ENCODE measurements around the gene HEXD.

The HEXD gene

DNA sequence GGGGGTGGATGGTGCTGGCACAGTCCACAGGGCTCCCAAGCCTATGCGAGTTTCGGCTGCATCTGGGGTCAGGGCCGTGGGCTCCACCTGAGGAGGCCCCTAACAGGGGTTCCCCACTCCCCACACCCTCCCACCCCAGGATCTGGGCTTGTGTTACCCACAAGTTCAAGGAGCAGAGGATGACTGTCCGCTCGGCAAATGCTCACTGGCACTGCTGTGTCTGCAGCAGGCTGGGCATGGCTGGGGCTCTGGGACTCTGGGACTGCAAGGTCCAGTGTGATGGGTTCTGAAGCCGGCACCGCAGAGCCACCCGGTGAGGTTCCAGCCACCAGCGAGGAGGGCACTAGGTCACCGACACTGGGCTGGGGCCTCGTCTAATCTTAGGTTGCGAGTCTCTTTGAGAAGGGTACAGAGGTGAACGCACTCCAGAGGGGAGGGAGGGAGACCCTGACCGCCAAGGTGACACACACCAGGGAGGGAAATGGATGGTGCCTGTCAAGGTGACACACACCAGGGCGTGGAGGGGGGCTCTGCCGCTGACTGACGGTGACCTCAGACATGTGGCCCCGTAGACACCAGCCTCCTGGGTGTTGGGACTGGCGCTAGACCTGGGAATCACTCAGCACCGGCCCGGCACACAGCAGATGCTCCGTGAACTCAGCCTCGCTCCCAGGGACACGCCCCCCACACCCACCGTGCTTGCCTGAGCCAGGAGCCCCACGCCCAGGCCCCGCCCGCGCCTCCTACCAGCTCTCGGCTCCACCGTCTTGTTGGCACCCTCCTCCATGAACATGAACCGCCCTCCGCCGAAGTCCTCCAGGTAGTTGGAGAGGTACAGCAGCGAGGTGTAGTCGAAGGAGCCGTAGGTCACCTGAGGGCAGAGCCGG is 20.5 kb upstream of the HEXD start:
- TF ChIP-seq EP300 (IDR thresholded peaks at IDR 0.05; ENCODE audit: borderline replicate concordance) (no peak), NFIC (IDR thresholded peaks at IDR 0.05) (no peak), FOXM1 (IDR thresholded peaks at IDR 0.05; ENCODE audit: borderline replicate concordance, low read depth) (no peak), REST (IDR thresholded peaks at IDR 0.05; ENCODE audit: low read depth) (no peak), CEBPB (IDR thresholded peaks at IDR 0.05) (no peak), YY1 (IDR thresholded peaks at IDR 0.05; ENCODE audit: low read depth) (no peak), TAF1 (IDR thresholded peaks at IDR 0.05; ENCODE audit: low read depth) (no peak), TEAD4 (IDR thresholded peaks at IDR 0.05) (no peak), RAD21 (IDR thresholded peaks at IDR 0.05; ENCODE audit: low read depth) (no peak), EGR1 (IDR thresholded peaks at IDR 0.05) (no peak), CREB1 (IDR thresholded peaks at IDR 0.05; ENCODE audit: low read depth) (no peak), TCF12 (IDR thresholded peaks at IDR 0.05; ENCODE audit: low read depth) (no peak), ZBTB7A (IDR thresholded peaks at IDR 0.05; ENCODE audit: low read depth) (no peak)
- TF ChIP-seq, protein P1, sequence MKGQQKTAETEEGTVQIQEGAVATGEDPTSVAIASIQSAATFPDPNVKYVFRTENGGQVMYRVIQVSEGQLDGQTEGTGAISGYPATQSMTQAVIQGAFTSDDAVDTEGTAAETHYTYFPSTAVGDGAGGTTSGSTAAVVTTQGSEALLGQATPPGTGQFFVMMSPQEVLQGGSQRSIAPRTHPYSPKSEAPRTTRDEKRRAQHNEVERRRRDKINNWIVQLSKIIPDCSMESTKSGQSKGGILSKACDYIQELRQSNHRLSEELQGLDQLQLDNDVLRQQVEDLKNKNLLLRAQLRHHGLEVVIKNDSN (IDR thresholded peaks at IDR 0.05): no peak
- TF ChIP-seq, protein P2, sequence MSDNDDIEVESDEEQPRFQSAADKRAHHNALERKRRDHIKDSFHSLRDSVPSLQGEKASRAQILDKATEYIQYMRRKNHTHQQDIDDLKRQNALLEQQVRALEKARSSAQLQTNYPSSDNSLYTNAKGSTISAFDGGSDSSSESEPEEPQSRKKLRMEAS (IDR thresholded peaks at IDR 0.05): no peak

GRCh38 chr17:82399041-82399441 is 19.1 kb upstream of the HEXD start:
- TF ChIP-seq TEAD4 (IDR thresholded peaks at IDR 0.05) (0 out of 2 replicates have a peak, but pooled peaks have one; percentile 26), NFIC (IDR thresholded peaks at IDR 0.05) (peak; percentile 83), ZBTB7A (IDR thresholded peaks at IDR 0.05; ENCODE audit: low read depth) (no peak), TAF1 (IDR thresholded peaks at IDR 0.05; ENCODE audit: low read depth) (no peak), FOXM1 (IDR thresholded peaks at IDR 0.05; ENCODE audit: borderline replicate concordance, low read depth) (no peak), EP300 (IDR thresholded peaks at IDR 0.05; ENCODE audit: borderline replicate concordance) (peak; percentile 50; the same call in 1 of the 2 replicates), EGR1 (IDR thresholded peaks at IDR 0.05) (0 out of 2 replicates have a peak, but pooled peaks have one; percentile 9), YY1 (IDR thresholded peaks at IDR 0.05; ENCODE audit: low read depth) (no peak), CREB1 (IDR thresholded peaks at IDR 0.05; ENCODE audit: low read depth) (no peak)
- TF ChIP-seq, protein P1 (IDR thresholded peaks at IDR 0.05): 0 out of 2 replicates have a peak, but pooled peaks have one; percentile 4
- TF ChIP-seq, protein P2 (IDR thresholded peaks at IDR 0.05): peak; percentile 84

GRCh38 chr17:82399601-82400101 is 18.5 kb upstream of the HEXD start:
- TF ChIP-seq REST (IDR thresholded peaks at IDR 0.05; ENCODE audit: low read depth) (no peak), TCF12 (IDR thresholded peaks at IDR 0.05; ENCODE audit: low read depth) (peak; percentile 71), EP300 (IDR thresholded peaks at IDR 0.05; ENCODE audit: borderline replicate concordance) (0 out of 2 replicates have a peak, but pooled peaks have one; percentile 48)

- TF ChIP-seq TAF1 (IDR thresholded peaks at IDR 0.05; ENCODE audit: low read depth) (no peak), FOXM1 (IDR thresholded peaks at IDR 0.05; ENCODE audit: borderline replicate concordance, low read depth) (no peak), YY1 (IDR thresholded peaks at IDR 0.05; ENCODE audit: low read depth) (no peak), TEAD4 (IDR thresholded peaks at IDR 0.05) (no peak), NFIC (IDR thresholded peaks at IDR 0.05) (no peak)
- TF ChIP-seq, protein P1 (IDR thresholded peaks at IDR 0.05): no peak
Observed at GRCh38 chr17:82400206-82400605, 17.9 kb upstream of the HEXD start.

DNA sequence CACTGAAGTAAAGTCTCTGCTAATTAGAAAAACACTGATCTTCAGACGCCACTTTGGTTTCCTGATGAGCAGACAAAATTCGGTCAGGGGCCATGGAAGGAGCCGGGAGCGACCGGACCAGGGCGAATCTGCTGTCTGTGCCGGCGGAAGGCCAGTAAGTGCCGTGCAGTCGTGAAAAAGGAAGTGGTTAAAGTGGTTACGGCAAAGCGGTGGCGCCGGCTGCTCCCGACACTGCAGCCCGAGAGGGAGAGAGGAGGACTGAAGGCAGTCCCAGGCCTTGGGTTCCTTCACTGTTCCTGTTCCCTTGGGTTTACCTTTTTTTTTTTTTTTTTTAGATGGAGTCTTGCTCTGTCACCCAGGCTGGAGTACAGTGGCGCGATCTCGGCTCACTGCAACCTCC is 17.3 kb upstream of the HEXD start:
- TF ChIP-seq NFIC (IDR thresholded peaks at IDR 0.05): no peak
- TF ChIP-seq FOXM1 (IDR thresholded peaks at IDR 0.05; ENCODE audit: borderline replicate concordance, low read depth): no peak
- no peak for TF ChIP-seq CEBPB (IDR thresholded peaks at IDR 0.05)
- no peak for TF ChIP-seq EGR1 (IDR thresholded peaks at IDR 0.05)
- TF ChIP-seq RAD21 (IDR thresholded peaks at IDR 0.05; ENCODE audit: low read depth): no peak
- no peak for TF ChIP-seq REST (IDR thresholded peaks at IDR 0.05; ENCODE audit: low read depth)
- no peak for TF ChIP-seq TCF12 (IDR thresholded peaks at IDR 0.05; ENCODE audit: low read depth)
- no peak for TF ChIP-seq TAF1 (IDR thresholded peaks at IDR 0.05; ENCODE audit: low read depth)
- no peak for TF ChIP-seq CREB1 (IDR thresholded peaks at IDR 0.05; ENCODE audit: low read depth)
- no peak for TF ChIP-seq YY1 (IDR thresholded peaks at IDR 0.05; ENCODE audit: low read depth)
- no peak for TF ChIP-seq ZBTB7A (IDR thresholded peaks at IDR 0.05; ENCODE audit: low read depth)
- TF ChIP-seq, protein P2 (IDR thresholded peaks at IDR 0.05): no peak
- no peak for TF ChIP-seq EP300 (IDR thresholded peaks at IDR 0.05; ENCODE audit: borderline replicate concordance)
- no peak for TF ChIP-seq TEAD4 (IDR thresholded peaks at IDR 0.05)
